Prostate gland (tissue), 2 donors: Measurements from ENCODE around the gene IGF2BP1. TPM values are rescaled to one million over a fixed set of nuclear protein-coding genes. Genes with fewer than 3 reads are reported as not detected.

Source experiments
- DNase-seq: peaks from one replicate; pipeline ENCODE4 v3.0.0-alpha.2; 2019; ENCODE audit warnings: low spot score
- H3K27ac ChIP-seq, 2 donors: fragments of 200-600 bp; sonication (generic); 2 replicates each; pipeline ENCODE4 v1.5.1; 2017 to 2019
- H3K27me3 ChIP-seq: fragments of 200-600 bp; sonication (generic); replicated peaks from 2 replicates; pipeline ENCODE4 v1.5.1; 2019; ENCODE audit not compliant: insufficient read depth
- H3K36me3 ChIP-seq, 2 donors: fragments of 200-600 bp; sonication (generic); 1 replicate in 1 of 2; 2 replicates in 1 of 2; pipeline versions ENCODE4 v1.5.1 to v1.8.1; 2017 to 2019
- H3K4me1 ChIP-seq: fragments of 200-600 bp; sonication (generic); replicated peaks from 2 replicates; pipeline ENCODE4 v1.5.1; 2019
- H3K4me3 ChIP-seq, 2 donors: fragments of 200-600 bp; sonication (generic); 2 replicates each; pipeline ENCODE4 v1.5.1; 2017 to 2019
- H3K9me3 ChIP-seq: fragments of 200-600 bp; sonication (generic); 2 replicates; pipeline ENCODE4 v1.5.1; 2017
- POLR2A ChIP-seq: fragments of 450-650 bp; IDR thresholded peaks from one replicate; pipeline ENCODE4 v1.6.1; 2016; ENCODE audit warnings: antibody characterized with exemption, mild to moderate bottlenecking
- POLR2AphosphoS5 ChIP-seq: sonication (generic); formaldehyde crosslinking; IDR thresholded peaks from one replicate; pipeline ENCODE4 v1.6.1; 2017; ENCODE audit warnings: antibody characterized with exemption
- WGBS: methylation state at CpG from one replicate; pipeline ENCODE4 v1.1.5; 2018; 5-methylcytosine and 5-hydroxymethylcytosine counted together
- intact Hi-C: fragments of 100-400 bp; cut with DNase I; formaldehyde crosslinking; loops from one replicate; pipeline ENCODE4 v1.14.2; 2022
- total RNA-seq, 2 donors: library from RNA; depleted of rRNA; stranded (reverse); fragments of >200 nt; gene quantifications; one replicate each; pipeline ENCODE4 v1.1.0, GENCODE V29; 2016
- TF ChIP-seq, protein P1 (sequence below), 4 experiments: fragments of 200-600 bp in 2 of 4; fragments of 450-650 bp in 2 of 4; sonication (generic) in 2 of 4; IDR thresholded peaks; 1 replicate in 3 of 4; 2 replicates in 1 of 4; pipeline ENCODE4 v1.5.1; 2016 to 2019; ENCODE audit warnings: antibody characterized with exemption in 4 of 4, mild to moderate bottlenecking in 2 of 4, moderate library complexity in 2 of 4

IGF2BP1 gene
- total RNA-seq, 2 donors from 2014 or later = 10.9 TPM; not detected in 1

DNA sequence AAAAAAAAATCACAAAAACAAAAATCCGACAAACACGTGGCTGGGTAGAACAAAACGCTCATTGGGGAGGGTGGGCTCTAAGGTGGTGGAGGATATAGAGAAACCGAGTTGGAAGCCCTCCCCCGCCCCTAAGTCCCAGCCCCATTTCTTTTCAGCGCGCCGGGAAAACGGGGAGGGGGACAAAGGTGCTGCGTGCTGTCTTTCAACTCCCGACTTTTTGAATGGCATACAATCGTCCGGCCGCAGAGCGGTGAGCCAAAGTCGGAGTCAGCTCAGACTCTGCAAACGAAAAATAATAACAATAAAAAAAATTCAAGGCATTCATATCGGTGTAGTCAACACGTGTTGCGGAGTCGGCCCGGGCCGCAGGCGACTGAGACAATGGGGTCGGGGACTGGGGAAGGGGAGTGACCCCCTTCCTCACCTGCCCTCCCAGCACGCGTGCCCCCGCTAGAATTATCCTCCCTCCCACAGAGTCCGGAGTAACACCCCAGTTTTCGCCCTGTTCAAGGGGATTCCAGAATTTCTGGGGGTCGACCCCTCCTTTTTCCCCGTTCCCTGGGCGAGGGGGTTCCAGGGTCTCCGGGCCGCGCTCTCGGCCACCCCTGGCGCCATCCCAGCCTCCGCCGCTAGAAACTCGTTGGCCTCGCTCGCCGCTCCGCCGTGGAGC is 1.7 kb upstream of the IGF2BP1 start:
- no peak for DNase-seq
- Histone ChIP-seq H3K27me3 (peaks cover 63% of the 10 kb centered on the region), H3K36me3 (no peaks in the 10 kb centered on the region), H3K9me3 (no peaks in the 10 kb centered on the region), H3K4me1 (no peaks in the 10 kb centered on the region), H3K27ac (no peak overlapping the region), H3K4me3 (no peak overlapping the region)
- 8% methylated on average over 46 of the region's 46 CpGs for WGBS
- TF ChIP-seq POLR2AphosphoS5 (no peak), POLR2A (no peak)
- TF ChIP-seq, protein P1, sequence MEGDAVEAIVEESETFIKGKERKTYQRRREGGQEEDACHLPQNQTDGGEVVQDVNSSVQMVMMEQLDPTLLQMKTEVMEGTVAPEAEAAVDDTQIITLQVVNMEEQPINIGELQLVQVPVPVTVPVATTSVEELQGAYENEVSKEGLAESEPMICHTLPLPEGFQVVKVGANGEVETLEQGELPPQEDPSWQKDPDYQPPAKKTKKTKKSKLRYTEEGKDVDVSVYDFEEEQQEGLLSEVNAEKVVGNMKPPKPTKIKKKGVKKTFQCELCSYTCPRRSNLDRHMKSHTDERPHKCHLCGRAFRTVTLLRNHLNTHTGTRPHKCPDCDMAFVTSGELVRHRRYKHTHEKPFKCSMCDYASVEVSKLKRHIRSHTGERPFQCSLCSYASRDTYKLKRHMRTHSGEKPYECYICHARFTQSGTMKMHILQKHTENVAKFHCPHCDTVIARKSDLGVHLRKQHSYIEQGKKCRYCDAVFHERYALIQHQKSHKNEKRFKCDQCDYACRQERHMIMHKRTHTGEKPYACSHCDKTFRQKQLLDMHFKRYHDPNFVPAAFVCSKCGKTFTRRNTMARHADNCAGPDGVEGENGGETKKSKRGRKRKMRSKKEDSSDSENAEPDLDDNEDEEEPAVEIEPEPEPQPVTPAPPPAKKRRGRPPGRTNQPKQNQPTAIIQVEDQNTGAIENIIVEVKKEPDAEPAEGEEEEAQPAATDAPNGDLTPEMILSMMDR (IDR thresholded peaks at IDR 0.05) = no peak
- intact Hi-C loops = no loop called here

DNA sequence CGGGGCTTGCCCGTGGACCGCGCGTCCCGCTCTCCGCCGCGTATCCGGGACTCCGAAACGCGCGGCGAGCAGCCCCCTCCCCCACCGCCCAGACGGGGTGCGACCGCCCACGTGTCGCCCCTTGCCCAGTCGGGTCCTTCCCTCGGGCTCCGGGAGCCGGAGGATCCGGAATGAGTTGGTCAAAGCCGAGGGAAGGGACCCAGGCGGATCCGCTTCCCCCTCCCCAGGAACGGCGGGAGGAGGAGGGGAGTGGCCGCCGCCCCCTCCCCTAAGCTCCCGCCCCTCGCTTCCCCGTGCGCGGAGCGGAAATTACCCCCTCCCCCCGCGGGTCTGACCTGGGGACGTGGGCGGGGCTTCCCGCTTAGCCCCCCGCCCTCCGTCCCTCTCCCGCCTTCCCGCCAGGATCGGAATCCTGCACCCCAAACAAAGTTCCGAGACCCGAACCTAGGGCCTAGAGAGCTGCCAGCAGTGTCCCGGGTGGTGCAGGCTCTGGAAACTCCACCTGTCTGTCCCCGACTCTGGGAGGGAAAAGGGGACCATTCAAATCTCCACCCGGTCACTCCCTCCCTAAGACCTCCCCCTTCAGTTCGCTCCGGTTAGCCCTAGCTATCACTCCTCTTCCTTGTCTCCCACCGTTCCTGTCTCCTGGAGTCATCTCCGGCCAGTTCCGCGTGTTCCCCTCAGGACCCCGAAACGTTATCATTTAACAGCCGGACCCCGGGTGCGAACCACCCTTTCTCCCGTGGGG is 1.0 kb upstream of the IGF2BP1 start:
- intact Hi-C loops = no loop called here
- WGBS = 3% methylated on average over 56 of the region's 66 CpGs
- Histone ChIP-seq H3K9me3 (no peaks in the 10 kb centered on the region), H3K27ac (no peak overlapping the region), H3K27me3 (peaks cover 63% of the 10 kb centered on the region), H3K36me3 (no peaks in the 10 kb centered on the region), H3K4me1 (no peaks in the 10 kb centered on the region), H3K4me3 (no peak overlapping the region)
- TF ChIP-seq POLR2AphosphoS5 (no peak), POLR2A (no peak)
- TF ChIP-seq, protein P1 (IDR thresholded peaks at IDR 0.05) = no peak
- no peak for DNase-seq

DNA sequence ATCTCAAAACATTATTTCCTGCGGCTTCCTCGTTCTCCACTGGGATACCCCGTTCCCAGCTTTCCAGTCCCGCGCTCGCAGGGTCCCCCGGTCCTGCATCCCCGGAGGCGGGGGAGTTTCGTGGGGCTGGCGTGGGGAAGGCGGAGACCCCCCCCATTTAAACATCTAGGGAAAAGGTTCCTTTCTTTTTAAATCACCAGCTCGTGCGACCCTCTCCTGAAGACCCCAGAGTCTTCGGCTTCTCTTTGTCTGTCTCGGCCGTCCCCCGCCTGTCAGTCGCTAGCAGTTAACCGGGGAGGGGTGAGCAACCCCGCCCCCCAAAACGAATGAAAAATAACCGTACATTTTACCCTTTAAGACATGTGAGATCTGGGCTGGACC is 473 bp upstream of the IGF2BP1 start:
- intact Hi-C loops = no loop called here
- H3K4me3 ChIP-seq = no peak overlapping the region
- peaks cover 68% of the 10 kb centered on the region for H3K27me3 ChIP-seq
- TF ChIP-seq POLR2A (no peak), POLR2AphosphoS5 (no peak)
- TF ChIP-seq, protein P1 (IDR thresholded peaks at IDR 0.05) = no peak
- H3K9me3 ChIP-seq = no peaks in the 10 kb centered on the region
- no peaks in the 10 kb centered on the region for H3K36me3 ChIP-seq
- H3K4me1 ChIP-seq = no peaks in the 10 kb centered on the region
- WGBS = 4% methylated on average over 23 of the region's 23 CpGs
- H3K27ac ChIP-seq = no peak overlapping the region
- DNase-seq = no peak

DNA sequence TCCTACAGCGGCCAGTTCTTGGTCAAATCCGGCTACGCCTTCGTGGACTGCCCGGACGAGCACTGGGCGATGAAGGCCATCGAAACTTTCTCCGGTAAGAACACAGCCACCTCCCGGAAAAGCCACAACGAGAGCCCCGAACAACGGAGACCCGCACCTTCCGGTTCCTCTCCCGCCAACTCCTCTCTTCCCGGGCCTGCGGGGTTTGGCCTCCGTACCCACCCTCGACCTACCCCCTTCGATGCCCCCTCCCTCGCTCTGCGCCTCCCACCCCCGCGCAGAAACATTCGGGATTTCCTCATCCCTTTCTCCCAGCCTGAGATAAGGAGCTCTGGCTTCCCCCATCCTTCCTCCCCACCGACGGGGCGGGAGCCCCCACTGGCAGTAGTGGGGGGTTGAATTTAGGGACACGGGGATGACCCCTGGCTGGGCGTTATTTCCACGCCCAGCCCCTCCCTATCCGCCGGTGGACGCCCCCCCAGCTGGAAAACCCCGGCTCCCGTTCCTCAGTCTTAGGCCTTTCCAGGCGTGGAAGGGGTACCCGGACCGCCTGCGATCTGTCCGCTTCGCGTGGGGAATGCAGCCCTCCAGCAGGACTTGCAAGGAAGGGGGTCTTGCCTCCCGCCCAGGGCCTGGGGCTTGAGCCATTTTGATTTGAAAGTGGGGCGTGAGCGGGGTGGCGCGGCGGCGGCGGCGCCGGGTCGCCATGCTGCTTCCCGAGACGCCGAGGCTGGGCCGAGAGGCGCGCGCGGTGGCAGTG is 822 bp downstream of the IGF2BP1 start:
- no peaks in the 10 kb centered on the region for H3K9me3 ChIP-seq
- no peak overlapping the region for H3K4me3 ChIP-seq
- intact Hi-C loops = no loop called here
- no peaks in the 10 kb centered on the region for H3K36me3 ChIP-seq
- 5% methylated on average over 50 of the region's 63 CpGs for WGBS
- peaks cover 72% of the 10 kb centered on the region for H3K27me3 ChIP-seq
- DNase-seq = no peak
- no peak for TF ChIP-seq POLR2A
- TF ChIP-seq POLR2AphosphoS5 = no peak
- TF ChIP-seq, protein P1 (IDR thresholded peaks at IDR 0.05) = no peak
- no peaks in the 10 kb centered on the region for H3K4me1 ChIP-seq
- H3K27ac ChIP-seq = no peak overlapping the region
